Raji (cell line): ENCODE measurements around the gene LRSAM1.

ENCODE experiments used
- POLR2A ChIP-seq: IDR thresholded peaks from 2 replicates; pipeline ENCODE4 v1.6.1; 2011; ENCODE audit warnings: low read depth, low read length, control low read depth; ENCODE audit not compliant: insufficient read depth

Gene LRSAM1

GRCh38 chr9:127537792-127538191 lies 86.5 kb downstream of the LRSAM1 start:
- TF ChIP-seq POLR2A: no peak

GRCh38 chr9:127538849-127539258 lies 87.5 kb downstream of the LRSAM1 start:
- TF ChIP-seq POLR2A: no peak

GRCh38 chr9:127539259-127539981 lies 88.1 kb downstream of the LRSAM1 start:
- no peak for TF ChIP-seq POLR2A

- no peak for TF ChIP-seq POLR2A
Measured at GRCh38 chr9:127539982-127540663, 88.8 kb downstream of the LRSAM1 start.

- no peak for TF ChIP-seq POLR2A
Measured at GRCh38 chr9:127540664-127541041, 89.3 kb downstream of the LRSAM1 start.

GRCh38 chr9:127541176-127541575 lies 89.9 kb downstream of the LRSAM1 start:
- no peak for TF ChIP-seq POLR2A

GRCh38 chr9:127541865-127542264 lies 90.6 kb downstream of the LRSAM1 start:
- TF ChIP-seq POLR2A: no peak

- no peak for TF ChIP-seq POLR2A
Measured at GRCh38 chr9:127543221-127543620, 91.9 kb downstream of the LRSAM1 start.

GRCh38 chr9:127543973-127544533 lies 92.7 kb downstream of the LRSAM1 start:
- no peak for TF ChIP-seq POLR2A

- TF ChIP-seq POLR2A: no peak
Measured at GRCh38 chr9:127545196-127546124, 94.2 kb downstream of the LRSAM1 start.

- TF ChIP-seq POLR2A: no peak
Measured at GRCh38 chr9:127546125-127546832, 95.0 kb downstream of the LRSAM1 start.

- no peak for TF ChIP-seq POLR2A
Measured at GRCh38 chr9:127548352-127548881, 97.1 kb downstream of the LRSAM1 start.

GRCh38 chr9:127549218-127549617 lies 97.9 kb downstream of the LRSAM1 start:
- TF ChIP-seq POLR2A: no peak

- TF ChIP-seq POLR2A: no peak
Measured at GRCh38 chr9:127549751-127550150, 98.4 kb downstream of the LRSAM1 start.

GRCh38 chr9:127550282-127550681 lies 99.0 kb downstream of the LRSAM1 start:
- no peak for TF ChIP-seq POLR2A

- no peak for TF ChIP-seq POLR2A
Measured at GRCh38 chr9:127550751-127551150, 99.4 kb downstream of the LRSAM1 start.
